Right ventricle myocardium superior (tissue), 1 donor: Measurements from ENCODE around the gene RC3H1. TPM values are rescaled to one million over a fixed set of nuclear protein-coding genes. Genes with fewer than 3 reads are reported as not detected.
A peak's percentile ranks its signal among the peaks of the same experiment; 100 is the strongest.
"Not testable (repeated sequence)": the region's sequence is repeated elsewhere in the genome, so short reads cannot be mapped to it uniquely, and the experiment has no call there.

Source experiments
- ATAC-seq: fragments of 200-7000 bp; cut with Tn5 transposase; one replicate; pipeline ENCODE4 v1.9.1; 2020; ENCODE audit warnings: mild to moderate bottlenecking; ENCODE audit not compliant: poor library complexity
- DNase-seq: peaks from one replicate; pipeline ENCODE4 v3.0.0-alpha.2; 2020
- intact Hi-C: fragments of 100-400 bp; cut with DNase I; formaldehyde crosslinking; loops from one replicate; pipeline ENCODE4 v1.11.2; 2022
- total RNA-seq: library from RNA; stranded (reverse); fragmentation: NEBNext Ultra II Directional; extraction: Animal tissue kit (Norgen Biotek cat#: 25700); gene quantifications from one replicate; pipeline ENCODE4 v1.2.1, GENCODE V29; 2021
- donor health status: DM: no; HTN: yes; CAD: no; lungs with severe emphysema.

The RC3H1 gene
- total RNA-seq, 1 donor from 2014 or later: 22.6 TPM

DNA sequence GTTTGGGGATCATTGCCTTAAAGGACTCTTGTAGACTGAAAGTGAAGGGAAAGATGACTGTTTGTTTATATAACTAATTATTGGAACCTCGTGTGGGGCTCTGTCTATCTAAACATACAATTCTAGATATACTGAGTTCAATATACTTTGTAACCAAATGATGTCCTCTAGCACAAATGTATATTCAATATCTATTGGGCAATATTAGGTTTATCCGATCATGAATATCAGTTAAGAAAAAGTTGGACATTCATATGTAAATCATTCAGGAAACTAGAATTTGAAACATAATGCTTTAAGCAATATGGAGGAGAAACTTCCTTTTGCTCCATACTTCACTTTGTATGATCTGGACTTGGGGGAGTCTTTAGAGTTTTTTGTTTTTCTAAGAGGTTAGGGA, 8.9 kb upstream of the RC3H1 start:
- intact Hi-C loops: no loop called here
- DNase-seq (no peak), ATAC-seq (no peak)

DNA sequence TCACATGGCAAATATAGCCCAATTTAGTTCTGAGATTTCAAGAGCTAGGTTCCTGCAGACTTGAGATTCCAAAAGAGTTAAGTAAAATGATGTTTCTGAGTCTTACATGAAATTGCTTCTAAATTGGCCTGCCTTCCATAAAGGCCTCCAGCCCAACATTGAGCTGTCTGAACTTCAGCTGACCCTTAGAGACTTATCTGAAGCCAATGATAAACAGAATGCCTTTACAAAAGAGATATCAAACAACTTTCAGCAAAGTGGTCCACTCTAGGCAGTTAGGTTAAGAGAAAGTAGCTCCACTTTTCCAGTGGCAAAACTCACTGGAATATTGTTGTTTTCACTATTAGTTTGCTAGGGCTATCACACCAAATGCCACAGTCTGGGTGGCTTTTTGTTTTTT, 6.3 kb upstream of the RC3H1 start:
- no peak for ATAC-seq
- DNase-seq: no peak
- intact Hi-C loops: no loop called here

GRCh38 chr1:174023440-174023839, 1.3 kb upstream of the RC3H1 start:
- intact Hi-C loops: no loop called here
- DNase-seq: no peak

DNA sequence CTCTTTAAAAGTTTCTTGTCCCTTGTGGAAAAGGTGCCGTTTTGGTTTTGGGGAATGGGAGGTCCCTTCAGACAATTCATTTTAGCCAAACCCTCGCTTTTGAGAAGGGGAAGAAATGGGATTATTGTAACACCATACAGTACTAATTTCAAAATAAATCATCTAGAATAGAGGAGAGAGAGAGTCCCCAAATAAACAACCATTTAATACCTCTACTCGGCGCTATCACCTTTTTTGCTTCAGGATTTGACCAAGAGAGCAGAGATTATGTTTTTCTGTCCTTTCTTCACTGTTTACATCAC, 770 bp upstream of the RC3H1 start:
- no peak for DNase-seq
- intact Hi-C loops: no loop called here
- no peak for ATAC-seq

More at GRCh38 chr1:174023440-174023839, 1.3 kb upstream of the RC3H1 start:
- ATAC-seq: peak; percentile 32

DNA sequence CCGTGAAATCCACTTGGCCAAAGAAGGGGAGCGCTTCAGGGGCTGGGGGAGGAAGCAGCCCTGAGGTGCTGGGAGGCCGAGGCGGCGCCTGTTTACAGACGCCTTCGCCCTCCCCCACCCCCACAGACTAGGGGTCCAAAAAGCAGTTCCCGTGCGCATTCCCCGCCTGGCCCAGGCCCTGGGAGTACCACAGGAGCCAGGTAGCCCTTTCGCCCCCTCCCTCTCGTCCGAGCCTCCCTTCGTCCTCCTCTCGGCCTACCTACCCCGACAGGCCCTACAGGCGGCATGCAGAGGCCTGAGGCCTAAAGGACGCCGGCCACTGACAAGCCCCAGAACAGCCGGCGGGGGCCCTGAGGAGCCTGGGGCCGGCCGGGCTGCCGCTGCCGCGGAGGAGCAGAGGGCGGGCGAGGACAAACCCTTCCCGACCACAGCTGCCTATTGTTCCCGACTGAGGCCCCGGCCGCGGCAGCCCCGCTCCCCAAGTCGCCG, 522 bp downstream of the RC3H1 start:
- ATAC-seq: peak; percentile 62
- intact Hi-C loops: no loop called here
- peak; percentile 61 for DNase-seq

- ATAC-seq (no peak), DNase-seq (no peak)
- intact Hi-C loops: no loop called here
These were observed 3.6 kb downstream of the RC3H1 start for GRCh38 chr1:174018565-174018964.

DNA sequence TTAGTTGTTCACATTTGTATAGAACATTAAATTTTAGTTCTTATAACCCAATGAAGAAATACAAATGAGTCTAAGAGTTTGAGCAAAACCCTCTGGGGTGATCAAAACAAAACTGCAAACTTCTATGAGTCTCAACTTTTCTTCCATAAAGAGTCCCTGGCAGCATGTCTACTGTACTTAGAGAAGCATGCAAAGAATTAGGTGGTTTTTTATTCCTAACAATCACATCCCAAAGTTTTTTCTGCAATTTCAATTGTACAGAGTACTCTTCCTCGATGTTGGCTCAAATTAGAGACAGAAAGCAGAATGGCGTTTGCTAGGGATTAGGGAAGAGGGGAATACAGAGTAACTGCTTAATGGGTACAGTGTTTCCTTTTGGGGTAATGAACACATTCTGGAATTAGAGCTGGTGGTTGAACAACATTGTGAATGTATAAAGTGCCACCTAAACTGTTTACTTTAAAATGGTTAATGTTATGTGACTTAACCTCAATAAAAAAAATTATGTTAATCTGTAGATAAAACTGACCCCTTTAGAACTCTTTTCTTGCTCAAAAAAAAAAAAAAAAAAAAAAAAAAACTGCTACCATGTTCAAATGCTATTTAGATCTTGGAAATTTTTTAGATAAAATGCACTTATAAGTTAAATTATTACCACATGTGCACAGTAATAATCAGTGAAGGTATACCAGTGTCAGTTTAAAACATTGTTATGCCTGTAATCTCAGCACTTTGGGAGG, 4.8 kb downstream of the RC3H1 start:
- intact Hi-C loops: no loop called here
- ATAC-seq (no peak), DNase-seq (no peak)

DNA sequence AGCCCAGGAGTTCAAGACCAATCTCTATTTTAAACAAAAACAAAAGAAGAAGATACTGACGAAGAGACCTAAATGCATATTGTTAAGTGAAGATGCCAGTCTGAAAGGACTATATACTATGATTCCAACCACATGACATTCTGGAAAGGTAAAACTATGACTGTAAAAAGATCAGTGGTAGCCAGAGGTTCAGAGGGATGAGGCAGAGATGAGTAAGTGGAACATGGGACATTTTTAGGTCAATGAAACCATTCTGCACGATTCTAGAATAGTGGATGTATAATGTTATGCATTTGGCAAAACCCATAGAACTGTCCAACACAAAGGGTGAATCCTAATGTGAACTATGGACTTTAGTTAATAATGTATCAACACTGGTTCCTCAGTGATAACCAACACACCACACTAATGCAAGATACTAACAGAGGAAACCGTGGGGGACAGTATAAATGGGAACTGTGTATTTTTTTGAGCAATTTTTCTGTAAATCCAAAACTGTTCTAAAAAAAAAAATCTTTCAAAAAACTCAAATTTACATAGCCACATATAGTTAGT, 8.2 kb downstream of the RC3H1 start:
- ATAC-seq (no peak), DNase-seq (no peak)
- intact Hi-C loops: no loop called here

DNA sequence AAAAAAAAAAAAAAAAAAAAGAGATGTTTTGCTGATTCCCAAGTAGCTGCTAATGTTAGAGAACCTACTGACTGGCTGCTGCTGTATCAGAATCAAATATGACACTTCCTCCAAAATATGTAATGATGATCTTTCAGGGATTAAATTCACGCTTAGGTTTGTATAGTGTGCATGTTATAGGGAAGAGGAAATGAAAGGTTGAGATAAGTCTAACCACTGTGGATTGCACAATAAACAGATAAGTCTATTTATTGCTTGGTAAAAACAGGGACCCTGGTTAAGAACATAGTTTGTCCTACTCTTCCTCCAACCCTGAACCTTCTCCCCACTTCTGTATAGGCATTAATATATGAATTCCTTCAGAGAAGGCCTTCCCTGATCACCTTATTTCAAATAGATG, 13.2 kb downstream of the RC3H1 start:
- no peak for DNase-seq
- no peak for ATAC-seq
- intact Hi-C loops: no loop called here

GRCh38 chr1:174008269-174008668, 13.9 kb downstream of the RC3H1 start:
- intact Hi-C loops: no loop called here
- DNase-seq (no peak), ATAC-seq (no peak)

DNA sequence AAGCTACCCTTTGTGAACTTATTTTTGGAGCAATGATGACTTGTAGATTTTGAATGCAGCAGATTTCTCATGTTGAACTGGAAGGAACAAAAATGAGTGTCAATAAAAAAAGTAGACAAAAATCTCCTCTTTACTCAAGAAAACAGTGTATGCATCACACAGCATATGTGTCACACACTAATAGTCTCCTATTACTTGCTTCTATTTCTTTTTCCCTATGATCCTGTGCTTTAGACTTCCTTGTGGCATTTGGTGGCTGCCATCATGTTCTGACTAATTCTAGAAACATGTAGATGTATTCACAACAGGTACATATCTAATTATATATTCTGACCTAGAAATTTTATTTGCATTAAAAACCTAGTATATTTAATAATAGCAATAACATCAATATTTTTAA, 14.3 kb downstream of the RC3H1 start:
- ATAC-seq: no peak
- DNase-seq: no peak
- intact Hi-C loops: no loop called here

DNA sequence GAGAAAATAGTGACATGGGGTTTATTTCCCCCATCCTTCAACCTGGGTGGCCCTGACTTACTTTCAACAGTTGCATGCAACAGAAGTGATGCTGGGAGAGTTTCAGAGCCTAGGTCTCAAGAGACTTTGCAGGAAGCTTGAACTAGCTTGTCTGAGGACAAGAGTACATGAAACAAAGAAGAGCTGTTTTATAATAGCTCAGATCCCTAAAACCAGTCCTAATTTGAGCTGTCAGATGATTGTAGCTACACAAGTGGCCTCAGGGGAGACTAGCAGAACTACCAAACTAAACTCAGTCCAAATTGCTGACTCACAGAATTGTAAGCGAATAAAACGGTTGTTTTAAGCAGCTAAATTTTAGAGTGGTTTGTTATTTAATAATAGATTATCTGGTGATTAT, 17.1 kb downstream of the RC3H1 start:
- DNase-seq (no peak), ATAC-seq (peak; percentile 71)
- intact Hi-C loops: no loop called here

GRCh38 chr1:174003867-174004266, 18.3 kb downstream of the RC3H1 start:
- no peak for DNase-seq
- intact Hi-C loops: no loop called here
- ATAC-seq: no peak

- DNase-seq: no peak
- ATAC-seq: no peak
- intact Hi-C loops: no loop called here
These were observed 20.6 kb downstream of the RC3H1 start for GRCh38 chr1:174001573-174001972.

DNA sequence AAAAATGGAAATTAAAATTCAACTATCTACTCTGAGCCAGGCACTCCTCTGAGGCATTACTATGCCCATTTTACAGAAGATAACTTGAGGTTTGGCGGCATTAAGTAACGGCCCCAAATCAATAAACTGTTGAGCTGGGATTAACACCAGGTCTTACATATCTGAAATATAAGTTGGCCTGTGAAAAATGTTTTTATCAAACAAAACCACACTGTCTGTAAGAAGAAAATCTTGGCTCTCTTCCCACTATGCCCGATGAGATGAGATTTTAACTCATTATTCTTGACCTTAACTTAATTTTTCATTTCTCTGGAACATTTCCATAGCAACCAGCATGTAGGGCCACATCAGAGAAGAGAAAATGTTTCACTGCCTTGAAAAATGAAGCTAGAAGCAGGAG, 21.8 kb downstream of the RC3H1 start:
- DNase-seq (no peak), ATAC-seq (no peak)
- intact Hi-C loops: no loop called here

- intact Hi-C loops: no loop called here
- ATAC-seq (no peak), DNase-seq (no peak)
These were observed 24.4 kb downstream of the RC3H1 start for GRCh38 chr1:173997791-173998190.

GRCh38 chr1:173996995-173997394, 25.2 kb downstream of the RC3H1 start:
- no peak for DNase-seq
- ATAC-seq: no peak
- intact Hi-C loops: no loop called here

GRCh38 chr1:173995475-173995874, 26.7 kb downstream of the RC3H1 start:
- intact Hi-C loops: no loop called here
- ATAC-seq (no peak), DNase-seq (no peak)

GRCh38 chr1:173993948-173994347, 28.2 kb downstream of the RC3H1 start:
- intact Hi-C loops, DNase-seq: not testable (repeated sequence)

DNA sequence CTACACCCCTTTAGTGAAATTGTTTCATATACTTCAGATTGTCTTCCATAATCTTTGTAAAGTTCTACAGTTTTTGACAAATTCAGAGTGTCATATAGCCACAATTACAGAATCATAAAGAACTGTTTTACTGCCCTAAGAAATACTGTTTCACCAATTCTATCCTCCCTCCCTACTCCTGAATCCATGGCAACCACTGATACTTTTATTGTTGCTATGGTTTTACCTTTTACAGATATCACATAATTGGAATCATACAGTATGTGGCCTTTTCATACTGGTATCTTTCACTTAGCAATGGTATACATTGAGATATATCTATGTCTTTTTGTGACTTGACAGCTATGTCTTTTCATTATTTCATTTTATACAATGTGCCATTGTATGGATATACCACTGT, 34.1 kb downstream of the RC3H1 start:
- intact Hi-C loops: no loop called here
- ATAC-seq (no peak), DNase-seq (no peak)

More at GRCh38 chr1:173993948-173994347, 28.2 kb downstream of the RC3H1 start:
- not testable (repeated sequence) for ATAC-seq

DNA sequence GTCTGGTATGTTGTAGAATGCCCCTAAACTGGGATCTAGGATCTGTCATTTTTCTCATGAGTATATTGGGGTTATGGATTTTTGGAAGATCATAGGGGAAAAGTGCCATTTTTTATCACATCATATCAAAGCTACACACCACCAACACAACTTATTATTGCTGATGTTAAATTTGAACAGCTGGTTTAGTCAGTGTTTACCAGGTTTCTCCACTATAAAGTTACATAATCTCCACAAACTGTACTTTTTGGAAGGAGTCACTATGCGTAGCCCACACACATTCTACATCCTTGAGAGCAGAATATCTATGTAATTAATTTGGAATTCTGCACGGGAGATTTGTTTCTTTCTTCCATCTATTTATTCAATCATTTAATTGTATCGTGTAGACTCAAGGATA, 35.2 kb downstream of the RC3H1 start:
- ATAC-seq (no peak), DNase-seq (no peak)
- intact Hi-C loops: no loop called here
